GM12801 (cell line): Measurements from ENCODE around the gene DNM1.

Source experiments
- TF ChIP-seq, protein P1 (sequence below): IDR thresholded peaks from one replicate; pipeline ENCODE4 v1.5.1; 2011; ENCODE audit warnings: control low read depth; ENCODE audit not compliant: insufficient read length; ENCODE audit errors: extremely low read depth

The DNM1 gene

DNA sequence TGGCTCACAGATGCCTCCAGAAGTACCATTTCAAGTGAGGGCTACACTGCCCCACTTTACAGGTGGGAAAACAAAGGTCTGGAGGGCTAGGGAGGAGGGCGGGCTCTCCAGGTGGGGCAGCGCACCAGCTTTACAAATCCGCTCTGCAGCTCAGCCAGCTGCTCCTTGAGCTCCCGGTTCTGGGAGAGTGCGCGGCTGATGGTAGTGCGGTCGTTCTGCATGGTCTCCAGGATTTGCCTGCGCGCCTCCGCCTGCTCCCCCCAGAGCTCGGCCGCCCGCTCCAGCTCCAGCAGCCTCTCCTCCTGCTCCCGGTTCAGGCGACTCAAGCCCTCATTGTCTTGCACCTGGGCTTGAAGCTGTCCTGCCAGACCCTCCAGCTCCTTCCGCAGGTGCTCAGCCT is 57.2 kb downstream of the DNM1 start:
- TF ChIP-seq, protein P1, sequence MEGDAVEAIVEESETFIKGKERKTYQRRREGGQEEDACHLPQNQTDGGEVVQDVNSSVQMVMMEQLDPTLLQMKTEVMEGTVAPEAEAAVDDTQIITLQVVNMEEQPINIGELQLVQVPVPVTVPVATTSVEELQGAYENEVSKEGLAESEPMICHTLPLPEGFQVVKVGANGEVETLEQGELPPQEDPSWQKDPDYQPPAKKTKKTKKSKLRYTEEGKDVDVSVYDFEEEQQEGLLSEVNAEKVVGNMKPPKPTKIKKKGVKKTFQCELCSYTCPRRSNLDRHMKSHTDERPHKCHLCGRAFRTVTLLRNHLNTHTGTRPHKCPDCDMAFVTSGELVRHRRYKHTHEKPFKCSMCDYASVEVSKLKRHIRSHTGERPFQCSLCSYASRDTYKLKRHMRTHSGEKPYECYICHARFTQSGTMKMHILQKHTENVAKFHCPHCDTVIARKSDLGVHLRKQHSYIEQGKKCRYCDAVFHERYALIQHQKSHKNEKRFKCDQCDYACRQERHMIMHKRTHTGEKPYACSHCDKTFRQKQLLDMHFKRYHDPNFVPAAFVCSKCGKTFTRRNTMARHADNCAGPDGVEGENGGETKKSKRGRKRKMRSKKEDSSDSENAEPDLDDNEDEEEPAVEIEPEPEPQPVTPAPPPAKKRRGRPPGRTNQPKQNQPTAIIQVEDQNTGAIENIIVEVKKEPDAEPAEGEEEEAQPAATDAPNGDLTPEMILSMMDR = no peak

DNA sequence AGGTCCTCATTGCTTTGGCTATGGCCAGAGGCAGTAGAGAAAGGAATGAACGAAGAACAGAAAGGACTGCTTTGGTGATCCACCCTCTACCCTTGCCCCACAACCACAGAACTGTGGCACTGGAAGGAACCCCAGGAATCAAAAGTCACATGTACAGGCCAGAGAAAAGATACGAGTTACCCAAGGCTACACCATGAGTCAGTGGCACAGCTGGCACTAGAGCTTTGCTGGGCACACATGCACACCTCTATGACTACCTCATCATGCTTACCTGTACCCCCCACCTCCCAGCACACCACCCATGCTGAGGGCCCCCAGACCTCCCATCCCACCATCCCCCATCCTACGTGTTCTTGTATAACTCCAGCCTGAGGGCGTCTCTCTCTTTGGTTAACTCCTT is 59.5 kb downstream of the DNM1 start:
- TF ChIP-seq, protein P1 = no peak

DNA sequence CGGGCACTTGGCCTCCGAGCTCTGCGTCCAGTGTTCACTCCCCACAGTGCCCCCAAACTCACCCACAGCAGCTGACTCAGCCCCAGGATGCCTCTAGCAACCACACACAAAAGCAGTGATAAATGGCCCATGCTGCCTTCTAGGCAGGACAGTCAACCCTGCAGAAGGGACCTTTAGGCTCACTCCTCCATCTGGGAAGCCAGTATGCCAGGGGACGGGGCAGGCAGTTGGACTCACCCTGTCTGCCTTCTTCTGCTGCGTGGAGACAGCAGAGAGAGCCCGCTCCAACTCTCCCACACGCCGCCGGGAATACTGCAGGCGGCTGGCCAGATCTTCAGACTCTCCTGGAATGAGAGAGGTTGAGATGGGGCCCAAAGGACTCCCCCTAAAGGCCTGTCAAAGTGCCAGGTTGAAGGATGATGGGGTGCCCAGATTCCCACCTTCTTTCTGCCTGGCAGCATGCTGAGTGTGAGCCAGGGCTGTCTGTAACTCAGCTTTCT is 62.2 kb downstream of the DNM1 start:
- TF ChIP-seq, protein P1 = no peak

DNA sequence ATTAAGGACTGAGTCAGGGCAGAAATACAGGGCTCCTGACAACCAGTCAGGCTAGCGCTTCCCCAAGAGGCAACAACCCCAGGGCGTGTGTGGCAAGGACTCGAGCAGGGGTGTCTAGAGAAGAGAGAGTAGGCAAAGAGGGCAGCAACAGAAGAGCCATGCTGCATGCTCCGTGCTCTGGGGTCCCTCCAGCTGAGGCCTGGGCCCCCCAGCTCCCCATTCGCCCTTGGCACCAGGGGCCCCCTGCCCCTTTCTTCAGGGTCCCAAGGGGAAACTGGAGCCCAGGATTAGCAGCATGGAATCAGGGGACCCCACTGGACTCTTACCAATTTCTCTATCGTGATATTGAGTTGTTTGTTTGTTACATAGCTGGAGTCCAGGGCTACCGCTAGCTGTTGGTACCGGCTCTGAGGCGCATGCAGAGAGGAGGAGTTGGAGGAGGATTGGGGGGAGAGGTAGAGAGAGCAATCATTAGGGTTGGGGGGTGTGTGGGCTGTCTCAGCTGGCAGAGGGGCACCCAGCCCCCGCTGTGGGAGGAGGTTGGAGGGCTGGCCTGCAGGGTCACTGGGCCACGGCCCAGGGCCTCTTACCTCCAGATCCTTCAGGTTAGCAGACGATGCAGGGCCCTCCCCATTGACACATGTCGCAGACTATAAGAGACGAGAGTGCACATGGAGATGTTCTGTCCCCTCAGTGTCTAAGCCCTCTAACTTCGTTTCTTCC is 63.9 kb downstream of the DNM1 start:
- TF ChIP-seq, protein P1 = no peak

DNA sequence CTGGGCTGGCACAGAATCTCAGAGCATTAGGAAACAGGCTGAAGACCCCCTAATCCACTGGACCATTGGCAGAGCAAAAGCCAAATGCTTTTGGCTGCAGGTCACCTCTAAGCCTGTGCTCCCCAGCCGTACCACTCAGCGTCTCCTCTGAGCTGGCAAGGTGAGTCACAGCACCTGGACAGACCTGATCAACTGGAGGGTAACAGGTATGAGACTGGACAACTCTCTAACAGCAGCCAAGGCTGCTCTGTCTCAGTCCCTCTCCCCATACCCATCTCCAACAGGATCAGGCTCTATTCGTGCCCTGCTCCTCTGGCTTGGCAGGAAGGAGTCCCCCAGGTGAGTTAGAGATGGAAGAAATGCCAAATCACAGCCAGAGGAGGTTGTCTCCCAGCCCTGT is 67.9 kb downstream of the DNM1 start:
- TF ChIP-seq, protein P1 = no peak

DNA sequence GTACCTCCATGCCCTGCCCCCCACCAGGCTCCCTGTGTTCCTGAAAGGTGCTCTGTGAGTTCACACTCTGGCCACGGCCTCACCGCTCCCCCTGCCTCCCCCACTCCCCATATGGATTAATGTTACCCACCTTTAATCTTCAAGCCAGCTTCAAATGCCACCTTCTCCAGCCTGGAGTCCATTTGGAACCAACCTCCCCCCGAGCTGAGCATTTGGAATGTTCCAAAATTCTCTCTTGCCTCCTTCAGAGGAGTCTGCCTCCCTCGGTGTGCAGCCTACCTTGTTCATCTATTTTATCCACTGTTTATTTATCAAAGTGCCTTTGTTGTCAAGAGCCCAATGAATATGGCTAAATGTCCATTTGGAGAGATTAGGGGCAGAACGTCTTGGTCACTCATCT is 68.3 kb downstream of the DNM1 start:
- TF ChIP-seq, protein P1 = no peak

DNA sequence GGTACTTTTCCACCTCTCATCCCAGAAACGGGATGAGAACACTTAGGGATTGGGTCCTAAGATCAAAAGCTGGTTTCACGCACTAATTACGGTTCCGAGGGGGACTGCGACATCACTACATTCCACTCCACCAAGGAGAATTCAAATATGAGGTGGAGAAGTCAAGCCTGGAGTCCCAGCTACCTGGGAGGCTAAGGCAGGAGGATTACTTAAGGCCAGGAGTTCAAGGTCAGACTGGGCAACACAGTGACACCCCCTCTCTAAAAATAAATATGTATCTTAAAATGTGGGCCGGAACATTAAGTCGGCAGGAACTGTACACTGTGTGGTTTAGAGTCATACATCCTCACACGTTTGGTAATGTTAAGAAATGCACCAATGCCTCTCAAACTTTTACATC is 71.1 kb downstream of the DNM1 start:
- TF ChIP-seq, protein P1 = no peak
